ACHN (cell line): ENCODE results near the gene STON2.
A peak's percentile ranks its signal among the peaks of the same experiment; 100 is the strongest.

Experiments
- DNase-seq: peaks from one replicate; pipeline ENCODE4 v3.0.0-alpha.2; 2015
- in situ Hi-C: cut with HindIII; loops from 2 replicates; pipeline ENCODE4 v1.10.0; 2017; ENCODE audit warnings: low sequenced_read_pairs, low pct_ligation_motif_present, low pct_unique_long_range_greater_than_20kb

The STON2 gene

DNA sequence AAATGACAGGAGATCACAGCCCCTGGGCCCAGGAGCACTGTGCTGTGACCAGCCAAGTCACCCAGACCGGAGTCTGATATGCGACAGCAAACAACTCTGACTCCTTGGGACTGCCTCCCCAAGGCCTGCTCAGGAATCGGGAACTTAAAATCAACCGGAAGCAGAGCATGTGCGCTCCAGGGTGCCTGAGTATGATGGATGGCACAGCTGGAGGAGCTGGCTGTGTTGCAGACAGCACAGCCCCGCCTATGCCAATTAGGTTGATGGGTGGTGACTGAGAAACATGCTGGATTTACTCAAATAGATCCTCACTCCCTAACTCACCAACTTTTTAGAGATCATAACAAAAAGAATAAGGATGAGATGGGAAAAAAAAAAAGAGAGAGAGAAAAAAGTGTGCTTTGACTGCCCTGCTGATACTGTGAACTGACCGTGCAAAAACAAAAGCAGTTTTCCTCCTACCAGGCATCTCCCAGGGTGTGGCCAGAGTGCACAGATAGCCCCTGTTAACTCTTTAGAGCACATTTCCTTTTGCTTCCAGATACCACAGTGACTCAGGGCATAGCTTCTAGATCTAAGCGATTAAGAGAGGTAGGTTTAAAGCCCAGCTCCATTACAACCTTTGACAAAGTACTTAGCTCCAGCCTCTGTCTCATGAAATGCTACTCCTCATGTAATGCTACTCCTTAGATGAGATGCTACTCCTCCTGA, 27.4 kb upstream of the STON2 start:
- in situ Hi-C loops, result no loop called here
- no peak for DNase-seq

DNA sequence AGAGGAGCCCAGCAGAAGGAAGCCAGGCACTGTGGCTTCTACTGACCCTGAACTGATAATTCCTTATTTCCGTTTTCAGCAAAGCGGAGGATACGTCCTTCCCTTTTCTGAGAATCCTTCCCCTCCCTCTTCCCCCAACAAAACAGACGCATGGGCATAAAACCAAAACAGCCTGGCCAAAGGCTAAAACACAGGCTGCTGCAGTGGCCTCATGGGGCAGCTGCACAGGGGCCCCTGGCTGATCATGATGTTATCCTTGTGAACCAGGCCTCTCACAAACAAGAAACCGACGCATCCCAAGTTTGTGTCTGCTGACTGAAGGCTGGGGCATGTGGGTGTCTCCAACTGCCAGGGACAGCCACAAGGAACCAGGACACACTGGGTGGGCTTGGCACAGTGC, 23.4 kb upstream of the STON2 start:
- DNase-seq, result no peak
- in situ Hi-C loops, result no loop called here

DNA sequence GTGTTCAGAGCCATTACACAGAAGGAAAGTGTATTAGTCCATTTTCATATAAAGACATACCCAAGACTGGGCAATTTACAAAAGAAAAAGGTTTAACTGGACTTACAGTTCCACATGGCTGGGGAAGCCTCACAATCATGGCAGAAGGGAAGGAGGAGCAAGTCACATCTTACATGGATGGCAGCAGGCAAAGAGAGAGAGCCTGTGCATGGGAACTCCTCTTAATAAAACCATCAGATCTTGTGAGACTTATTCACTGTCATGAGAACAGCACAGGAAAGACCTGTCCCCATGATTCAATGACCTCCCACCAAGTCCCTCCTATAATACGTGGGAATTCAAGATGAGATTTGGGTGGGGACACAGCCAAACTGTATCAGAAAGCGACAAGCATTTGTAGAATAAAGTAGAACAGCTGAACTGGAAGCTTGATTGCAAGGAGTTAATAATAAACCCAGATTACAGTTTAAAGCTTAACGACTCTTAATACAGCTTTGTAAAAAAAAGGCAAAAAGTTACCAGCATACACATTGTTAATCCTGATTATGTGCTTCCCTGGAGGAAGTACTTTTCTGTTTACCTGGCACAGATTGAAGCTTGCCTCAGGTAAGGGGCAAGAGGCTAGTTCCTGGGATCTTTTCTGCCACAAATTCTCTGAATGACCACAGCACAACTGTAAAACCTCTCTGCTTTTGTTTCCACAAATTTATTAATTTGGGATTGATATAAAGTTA, 18.1 kb upstream of the STON2 start:
- in situ Hi-C loops, result no loop called here
- DNase-seq, result no peak

DNA sequence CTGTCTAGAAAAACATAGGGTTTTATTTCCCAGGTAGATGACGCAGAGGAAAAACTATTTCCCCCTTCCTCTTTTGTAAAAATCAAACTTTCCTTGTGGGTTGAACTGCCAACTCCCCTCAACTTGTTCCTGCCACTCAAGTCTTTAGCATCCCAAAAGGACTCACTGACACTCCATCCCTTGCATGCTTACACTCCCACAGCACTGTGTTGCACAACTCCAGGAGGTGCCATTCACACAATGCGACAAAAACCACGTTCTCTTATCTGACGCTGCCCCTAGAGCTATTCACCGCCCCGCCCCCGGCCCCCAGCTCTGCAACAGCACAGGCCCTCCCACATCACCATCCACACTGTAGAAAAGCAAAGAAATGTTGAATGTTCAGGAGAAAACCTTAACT, 16.9 kb upstream of the STON2 start:
- DNase-seq, result no peak
- in situ Hi-C loops, result no loop called here

DNA sequence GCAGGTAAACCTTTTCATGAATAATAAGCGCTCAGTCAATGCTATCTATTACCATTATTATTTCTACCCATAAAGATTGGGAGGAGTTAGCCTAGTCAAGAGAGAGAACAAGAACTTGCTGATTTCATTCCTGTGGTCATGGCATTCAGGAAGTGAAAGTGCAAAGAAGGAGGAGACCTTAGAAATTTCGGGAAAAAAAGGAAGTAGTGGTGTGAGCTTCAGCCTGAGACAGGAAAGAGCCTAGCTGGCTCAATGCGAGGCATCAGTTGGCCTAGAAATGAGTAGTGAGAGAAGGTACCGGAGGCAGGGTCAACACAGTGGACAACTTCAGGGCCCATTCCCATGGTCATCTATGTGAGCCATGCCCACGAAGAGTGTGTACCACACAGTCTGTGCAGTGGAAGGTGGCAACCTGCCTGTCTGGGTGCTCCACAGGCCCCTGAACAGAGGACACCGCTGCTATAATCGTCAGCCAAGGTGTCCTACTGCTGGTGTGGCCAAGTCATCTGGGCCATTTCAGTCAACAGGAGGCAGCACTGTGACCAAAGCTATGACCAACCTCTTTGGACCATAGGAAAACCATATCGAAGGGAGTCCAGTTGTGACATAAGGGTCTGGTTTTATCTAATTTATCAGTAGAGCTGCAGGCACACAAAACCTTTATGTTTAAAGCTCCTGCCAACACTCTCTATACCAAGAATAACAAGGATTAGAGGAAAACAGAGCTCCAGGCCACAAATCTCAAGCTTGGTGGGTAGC, 16.2 kb upstream of the STON2 start:
- in situ Hi-C loops, result no loop called here

DNA sequence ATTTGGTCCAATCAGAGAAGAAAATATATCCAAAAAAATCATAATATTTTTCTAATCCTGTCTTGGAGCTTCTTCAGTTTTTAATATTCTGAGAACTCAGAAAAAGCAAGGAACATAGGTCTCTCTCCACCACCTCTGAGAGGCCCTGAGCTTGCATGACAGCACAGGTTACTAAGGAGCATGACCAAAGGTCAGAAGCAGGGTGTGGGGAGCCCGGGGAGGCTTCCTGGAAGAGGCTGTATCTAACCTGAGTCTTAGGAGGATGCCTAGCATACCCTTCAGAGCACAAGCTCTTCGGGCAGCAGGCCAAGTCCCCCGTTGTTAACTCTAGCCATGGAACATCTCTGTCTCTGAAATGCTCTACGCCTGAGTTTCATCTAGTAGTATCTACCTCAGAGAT, 15.7 kb upstream of the STON2 start:
- no peak for DNase-seq
- in situ Hi-C loops, result no loop called here

More for the DNA sequence above, 16.2 kb upstream of the STON2 start:
- DNase-seq, result no peak

DNA sequence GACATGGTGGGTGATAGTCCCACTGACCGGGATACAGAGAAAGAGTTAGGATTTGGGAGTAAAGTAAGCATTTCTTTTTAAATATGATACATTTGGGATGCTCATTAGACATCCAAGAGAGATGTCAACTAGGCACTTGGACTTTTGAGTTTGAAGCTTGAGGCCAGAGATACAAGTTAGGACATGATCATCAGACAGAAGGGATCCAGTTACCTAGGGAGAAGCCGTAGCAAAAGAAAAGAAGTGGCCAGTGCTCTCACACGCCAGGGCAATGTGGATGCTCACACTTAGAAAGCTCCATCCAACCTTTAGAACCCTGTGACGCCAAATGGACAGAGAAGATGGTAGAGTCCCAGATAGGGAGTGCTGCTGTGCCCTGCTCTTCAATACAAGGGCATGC, 14.0 kb upstream of the STON2 start:
- in situ Hi-C loops, result no loop called here
- DNase-seq, result no peak

DNA sequence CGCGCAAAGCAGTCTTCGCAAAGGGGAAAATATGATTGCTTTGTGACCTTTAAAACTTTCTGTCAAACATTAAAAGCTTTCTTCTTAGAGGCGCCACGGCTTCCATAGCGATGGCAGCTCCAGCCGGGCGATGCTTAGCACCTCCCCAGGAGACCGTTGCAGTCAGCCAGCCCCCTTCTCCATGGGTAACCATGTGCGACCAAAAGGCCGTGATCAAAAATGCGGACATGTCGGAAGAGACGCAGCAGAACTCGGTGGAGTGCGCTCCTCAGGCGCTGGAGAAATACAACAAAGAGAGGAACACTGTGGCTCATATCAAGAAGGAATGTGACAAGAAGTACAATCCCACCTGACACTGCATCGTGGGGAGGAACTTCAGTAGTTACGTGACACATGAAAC, 12.7 kb upstream of the STON2 start:
- in situ Hi-C loops, result no loop called here
- DNase-seq, result peak; percentile 79

DNA sequence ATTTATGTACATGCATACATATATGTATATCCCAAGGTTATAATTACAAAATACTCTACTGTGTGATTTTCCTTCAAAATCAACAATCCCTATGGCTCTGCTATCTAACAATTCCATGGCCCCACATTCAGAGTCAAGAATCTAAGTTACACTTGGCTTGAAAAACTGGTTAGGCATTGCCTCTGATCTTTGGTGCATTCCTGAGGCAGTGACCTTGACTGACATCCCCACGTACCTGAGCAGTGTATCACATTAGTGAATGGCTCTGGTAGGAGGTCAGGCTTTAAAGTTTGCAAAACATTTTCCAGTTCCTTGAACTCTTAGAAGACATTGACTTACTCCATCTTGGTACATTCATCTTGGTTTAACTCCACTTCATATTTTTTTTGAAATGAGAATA, 8.5 kb upstream of the STON2 start:
- peak; percentile 64 for DNase-seq
- in situ Hi-C loops, result no loop called here

DNA sequence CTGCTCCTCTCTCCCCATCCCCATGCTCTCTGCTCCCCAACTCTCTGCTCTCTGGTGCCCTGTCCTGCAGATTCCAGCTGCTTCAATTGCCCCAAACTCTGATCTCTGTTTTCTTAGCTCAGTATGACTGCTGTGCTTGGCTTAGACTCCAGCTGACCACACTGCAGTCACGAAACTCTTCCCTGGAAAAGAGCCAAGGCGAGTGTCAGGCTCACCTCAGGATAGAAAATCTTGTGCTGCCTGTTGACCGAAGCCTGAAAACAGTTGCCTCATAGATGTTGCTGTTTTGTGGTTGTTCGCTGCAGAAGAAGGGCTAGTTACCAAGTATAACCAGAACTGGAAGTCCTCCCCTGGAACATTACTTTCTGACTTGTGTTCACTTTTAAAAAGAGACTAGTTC, 6.7 kb upstream of the STON2 start:
- in situ Hi-C loops, result no loop called here
- peak; percentile 28 for DNase-seq

DNA sequence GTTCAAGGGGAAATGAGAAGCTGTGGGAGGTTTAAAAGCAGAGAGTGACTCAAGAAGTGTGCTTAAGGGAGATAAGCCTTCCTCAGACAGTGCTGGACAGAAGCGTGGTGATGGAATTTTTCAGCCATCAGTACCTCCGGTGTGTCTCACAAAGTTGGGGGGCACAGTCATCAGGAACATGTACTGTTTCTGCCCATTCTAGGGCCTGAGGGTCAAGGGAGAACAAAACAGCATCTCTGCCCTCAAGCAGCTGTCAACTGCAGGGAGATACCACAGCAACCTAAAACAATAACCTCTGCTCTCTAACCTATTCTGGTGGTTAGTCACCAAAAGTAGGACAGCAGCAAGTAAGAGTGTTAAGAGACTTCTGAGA, 2.0 kb upstream of the STON2 start:
- in situ Hi-C loops, result no loop called here
- DNase-seq, result no peak

DNA sequence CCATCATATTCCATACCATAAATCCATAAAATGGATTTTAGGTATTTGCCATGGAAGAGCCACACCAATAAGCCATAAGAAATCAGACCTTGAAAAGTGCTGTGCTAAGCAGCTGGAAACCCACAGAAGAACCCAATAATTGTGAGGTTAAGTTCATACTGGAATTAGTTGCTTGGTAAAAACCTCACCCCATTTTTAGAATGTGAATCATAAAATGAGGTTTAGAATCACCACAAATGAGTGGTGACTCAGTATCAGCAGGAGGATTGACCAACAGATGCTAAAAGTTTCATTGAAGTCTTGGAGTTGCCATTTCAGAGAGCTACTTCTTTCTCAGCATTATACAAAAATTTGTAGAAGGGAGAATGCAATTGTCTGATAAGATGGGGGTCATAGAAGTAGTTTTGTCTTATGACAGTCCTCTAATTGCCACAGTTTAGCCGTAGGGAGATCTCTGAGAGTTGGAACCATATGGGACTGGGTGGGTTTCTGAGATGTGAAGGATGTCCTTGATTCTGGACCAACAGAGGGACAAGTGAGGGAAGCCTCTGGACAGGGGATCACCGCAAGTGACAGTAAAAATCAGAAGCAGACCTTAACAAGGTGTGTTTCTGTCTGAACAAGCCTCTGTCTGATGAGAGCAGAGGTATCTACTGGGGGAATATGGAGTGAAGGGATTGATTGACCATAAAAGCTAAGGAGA, 1.4 kb upstream of the STON2 start:
- peak; percentile 91 for DNase-seq
- in situ Hi-C loops, result no loop called here

DNA sequence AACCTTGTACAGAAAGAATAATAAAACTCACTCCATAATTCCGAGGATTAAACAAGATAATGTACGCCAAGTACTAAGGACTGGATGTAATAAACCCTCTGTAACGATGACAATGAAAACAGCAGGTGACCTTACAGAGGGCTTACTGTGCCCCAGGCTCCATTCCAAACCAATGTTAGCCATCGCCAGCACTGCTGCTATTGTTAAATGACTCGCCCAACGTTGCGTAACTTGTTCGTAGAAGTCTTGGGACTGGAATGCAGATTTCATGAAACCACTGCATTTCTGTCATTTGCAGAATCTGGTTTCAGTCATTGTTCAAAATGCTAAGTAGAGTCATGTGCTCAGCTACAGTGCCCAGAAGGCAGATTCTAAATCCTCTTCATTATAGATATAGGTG, 728 bp upstream of the STON2 start:
- in situ Hi-C loops, result no loop called here
- DNase-seq, result peak; percentile 88

DNA sequence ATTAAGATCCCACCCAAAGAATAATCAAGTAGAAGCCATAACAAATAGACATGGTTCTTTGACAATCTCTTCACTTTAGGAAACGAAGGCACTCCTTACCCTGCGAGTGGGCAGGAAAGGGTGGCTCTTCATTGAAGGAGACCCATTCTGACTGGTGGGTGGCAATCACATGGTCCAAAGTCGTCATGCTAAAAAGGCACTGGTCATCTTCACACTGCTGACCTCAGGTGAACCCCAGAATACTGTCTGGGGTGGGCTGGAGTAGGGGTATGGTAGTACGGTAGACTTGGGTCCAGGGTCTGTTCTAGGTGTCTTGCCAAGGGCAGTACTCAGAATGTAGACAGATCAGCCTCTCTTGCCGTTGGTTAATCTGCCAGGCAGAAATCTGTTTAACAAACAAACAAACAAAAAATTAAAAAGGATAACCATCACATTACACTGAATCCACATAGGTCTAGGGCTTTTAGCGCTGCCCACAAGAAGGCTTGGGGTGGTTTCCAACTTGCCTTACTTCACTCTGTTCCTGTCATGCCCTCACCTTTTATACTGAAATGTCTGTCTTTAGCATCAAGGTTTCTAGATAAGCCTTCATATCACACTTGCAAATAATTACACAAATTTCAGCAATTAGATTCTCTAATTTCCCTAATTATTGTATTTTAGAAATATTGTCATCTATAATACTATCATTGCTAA, 1.8 kb downstream of the STON2 start:
- DNase-seq, result no peak
- in situ Hi-C loops, result no loop called here

DNA sequence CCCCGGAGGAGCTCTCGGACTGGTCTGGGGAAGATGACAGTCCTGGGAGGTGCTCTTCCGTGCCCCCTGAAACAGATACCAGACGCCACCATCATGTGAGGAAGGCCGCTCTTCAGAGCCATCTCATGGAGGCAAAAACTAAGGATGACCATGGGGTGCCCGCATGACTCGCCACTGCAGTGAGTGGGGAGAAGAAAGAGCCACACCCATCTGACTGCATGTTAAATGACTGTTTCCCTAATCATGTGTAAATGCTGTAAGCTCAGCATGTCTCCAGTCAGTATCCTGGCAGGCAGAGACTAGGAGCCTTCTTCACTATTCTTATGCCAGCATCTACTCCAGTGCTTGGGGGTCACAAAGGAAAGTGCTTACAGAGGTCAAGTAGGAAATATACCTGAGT, 4.0 kb downstream of the STON2 start:
- no peak for DNase-seq
- in situ Hi-C loops, result no loop called here

DNA sequence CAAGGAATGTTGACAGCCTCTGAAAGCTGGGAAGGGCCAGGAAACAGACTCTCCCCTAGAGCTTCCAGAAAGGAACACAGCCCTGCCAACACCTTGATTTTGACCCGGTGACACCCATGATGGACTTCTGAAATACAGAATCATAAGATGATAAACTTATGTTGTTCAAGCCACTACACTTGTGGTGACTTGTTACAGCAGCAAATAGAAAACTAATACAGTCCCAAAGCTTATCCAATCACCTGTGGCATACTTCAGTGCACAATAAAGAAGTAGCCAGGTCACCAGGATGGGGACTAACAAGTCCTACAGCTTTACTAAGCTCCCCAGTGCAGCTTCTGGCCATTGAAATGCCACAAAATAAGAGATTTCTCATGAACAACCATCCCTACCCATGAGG, 5.4 kb downstream of the STON2 start:
- in situ Hi-C loops, result no loop called here

DNA sequence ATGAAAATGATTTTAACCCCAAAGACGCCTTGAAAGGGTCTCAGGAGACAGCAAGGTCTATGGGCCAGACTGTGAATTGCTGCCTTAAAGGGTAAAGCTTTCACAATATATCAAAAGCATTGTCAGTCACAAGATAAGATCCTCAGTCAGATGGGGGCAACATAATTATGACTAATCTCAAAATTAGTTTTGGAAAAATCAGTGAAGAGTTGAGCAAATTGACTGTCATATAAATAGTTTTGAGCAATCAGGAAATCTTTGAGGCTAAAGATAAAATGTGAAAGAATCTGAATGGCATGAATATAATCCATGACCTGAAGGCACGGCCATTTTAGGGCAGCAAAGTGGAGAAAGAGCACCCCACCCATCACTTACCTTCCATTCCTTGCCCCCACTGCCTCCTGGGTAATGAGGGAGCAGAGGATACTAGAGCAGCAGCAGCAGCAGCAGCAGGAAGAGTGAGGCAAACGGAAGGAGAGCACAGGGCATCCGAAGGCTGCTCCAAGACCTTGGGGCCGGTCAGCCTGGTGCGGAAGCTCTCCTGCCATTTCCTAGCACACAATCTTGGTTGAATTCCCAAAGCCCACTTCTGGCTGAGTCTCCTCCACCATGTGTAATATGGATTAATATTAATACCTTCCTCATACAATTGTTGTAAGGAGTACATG, 7.0 kb downstream of the STON2 start:
- in situ Hi-C loops, result no loop called here
- DNase-seq, result no peak

More for the DNA sequence above, 5.4 kb downstream of the STON2 start:
- no peak for DNase-seq

DNA sequence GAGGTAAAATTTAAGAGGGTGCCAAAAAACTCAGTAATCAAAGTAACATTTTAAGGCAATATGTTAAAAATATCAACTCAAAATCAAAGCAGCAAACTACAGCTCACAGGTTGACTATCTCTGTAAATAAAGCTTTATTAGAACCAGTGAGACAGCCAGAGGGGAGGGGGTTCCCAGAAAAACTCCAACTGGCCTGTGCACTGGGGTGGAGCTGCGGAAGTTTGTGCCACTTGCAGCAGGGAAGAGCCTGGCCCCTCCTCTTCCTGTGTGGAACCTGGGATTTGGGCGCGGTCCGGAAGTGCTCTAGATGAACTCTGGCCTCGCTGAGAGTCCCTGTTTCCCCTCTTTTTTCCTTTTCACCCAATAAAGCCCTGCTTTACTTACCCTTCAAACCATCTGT, 8.1 kb downstream of the STON2 start:
- no peak for DNase-seq
- in situ Hi-C loops, result no loop called here
